Hepatocyte (in vitro differentiated cells): Measurements from ENCODE around the gene PLA2G12B.

Experiments
- CTCF ChIP-seq: fragments of 200-600 bp; sonication (generic); IDR thresholded peaks from 2 replicates; pipeline ENCODE4 v1.5.1; 2016; ENCODE audit warnings: antibody characterized with exemption, mild to moderate bottlenecking; ENCODE audit not compliant: poor library complexity
- EZH2 ChIP-seq: fragments of 200-600 bp; sonication (generic); IDR thresholded peaks from 2 replicates; pipeline ENCODE4 v1.6.1; 2016; ENCODE audit warnings: antibody characterized with exemption, mild to moderate bottlenecking, borderline replicate concordance
- EZH2phosphoT487 ChIP-seq: fragments of 200-600 bp; sonication (generic); IDR thresholded peaks from one replicate; pipeline ENCODE4 v1.6.1; 2018; ENCODE audit warnings: antibody characterized with exemption, mild to moderate bottlenecking, low read depth, moderate library complexity; ENCODE audit not compliant: unreplicated experiment, severe bottlenecking

- no peak for TF ChIP-seq EZH2
- TF ChIP-seq CTCF: no peak
- no peak for TF ChIP-seq EZH2phosphoT487
Measured at GRCh38 chr10:73003822-73004221, 49.2 kb upstream of the PLA2G12B start.
